Right lung (tissue), 5 donors: Measurements from ENCODE around the gene PRR5. TPM values are rescaled to one million over a fixed set of nuclear protein-coding genes. Genes with fewer than 3 reads are reported as not detected.

Source experiments
- DNase-seq, 2 donors: peaks; one replicate each; pipeline ENCODE4 v3.0.0-alpha.2; 2013
- polyA plus RNA-seq, 5 donors: library from polyadenylated mRNA; unstranded; fragments of 120-200 nt; gene quantifications; one replicate each; pipeline versions ENCODE4 v1.2.1 to v1.2.3, GENCODE V29; 2013; ENCODE audit warnings: inconsistent platforms in 1 of 5, low replicate concordance in 1 of 5; ENCODE audit not compliant: insufficient read length in 5 of 5, insufficient read depth in 1 of 5

Gene PRR5
- polyA plus RNA-seq, 5 donors: 12.5 to 30.7 (median 20.1) TPM

GRCh38 chr22:44753189-44754042 lies 51.4 kb downstream of the PRR5 start:
- DNase-seq: peak; percentile 91 to 93

- DNase-seq: no peak
Observed at GRCh38 chr22:44754998-44755397, 53.0 kb downstream of the PRR5 start.

- DNase-seq: no peak
Observed at GRCh38 chr22:44755417-44755816, 53.4 kb downstream of the PRR5 start.

GRCh38 chr22:44755956-44756361 lies 54.0 kb downstream of the PRR5 start:
- no peak for DNase-seq

- DNase-seq: no peak
Observed at GRCh38 chr22:44758344-44758973, 56.5 kb downstream of the PRR5 start.

- no peak for DNase-seq
Observed at GRCh38 chr22:44759001-44759400, 57.0 kb downstream of the PRR5 start.

- no peak for DNase-seq
Observed at GRCh38 chr22:44759430-44760310, 57.7 kb downstream of the PRR5 start.

GRCh38 chr22:44760476-44760875 lies 58.5 kb downstream of the PRR5 start:
- DNase-seq: no peak

GRCh38 chr22:44761025-44761424 lies 59.0 kb downstream of the PRR5 start:
- DNase-seq: no peak

GRCh38 chr22:44764373-44764772 lies 62.4 kb downstream of the PRR5 start:
- no peak for DNase-seq

- no peak for DNase-seq
Observed at GRCh38 chr22:44764974-44765373, 63.0 kb downstream of the PRR5 start.

- DNase-seq: no peak
Observed at GRCh38 chr22:44765571-44766285, 63.7 kb downstream of the PRR5 start.

GRCh38 chr22:44773082-44773481 lies 71.1 kb downstream of the PRR5 start:
- DNase-seq: no peak

- DNase-seq: no peak
Observed at GRCh38 chr22:44775862-44776261, 73.9 kb downstream of the PRR5 start.

- DNase-seq: no peak
Observed at GRCh38 chr22:44776605-44777363, 74.8 kb downstream of the PRR5 start.

- DNase-seq: no peak
Observed at GRCh38 chr22:44777364-44777755, 75.4 kb downstream of the PRR5 start.

- DNase-seq: no peak
Observed at GRCh38 chr22:44780876-44781449, 79.0 kb downstream of the PRR5 start.

- no peak for DNase-seq
Observed at GRCh38 chr22:44782363-44782963, 80.5 kb downstream of the PRR5 start.

- no peak for DNase-seq
Observed at GRCh38 chr22:44783091-44783490, 81.1 kb downstream of the PRR5 start.

- no peak for DNase-seq
Observed at GRCh38 chr22:44783581-44783980, 81.6 kb downstream of the PRR5 start.
